ENCODE data around the gene IGFBP4. TPM values are rescaled to one million over a fixed set of nuclear protein-coding genes. Genes with fewer than 3 reads are reported as not detected.

Gene IGFBP4
- total and polyA plus RNA-seq, 12 donors: 65.1 to 301 (median 128) TPM

- Histone ChIP-seq H3K4me3 (no peak overlapping the region), H3K36me3 (no peaks in the 10 kb centered on the region), H3K9me3 (no peaks in the 10 kb centered on the region), H3K27ac (peak overlapping the region in 6 of 10 donors; percentile 15 to 50 (median 34)), H3K27me3 (peaks cover 0 to 3% (median 0%) of the 10 kb centered on the region in 7 donors), H3K4me1 (peaks cover 0 to 22% (median 7%) of the 10 kb centered on the region in 9 donors)
- DNase-seq (no peak), ATAC-seq (peak in 3 of 8 donors; percentile 2 to 11 (median 3))
- TF ChIP-seq, protein P1, sequence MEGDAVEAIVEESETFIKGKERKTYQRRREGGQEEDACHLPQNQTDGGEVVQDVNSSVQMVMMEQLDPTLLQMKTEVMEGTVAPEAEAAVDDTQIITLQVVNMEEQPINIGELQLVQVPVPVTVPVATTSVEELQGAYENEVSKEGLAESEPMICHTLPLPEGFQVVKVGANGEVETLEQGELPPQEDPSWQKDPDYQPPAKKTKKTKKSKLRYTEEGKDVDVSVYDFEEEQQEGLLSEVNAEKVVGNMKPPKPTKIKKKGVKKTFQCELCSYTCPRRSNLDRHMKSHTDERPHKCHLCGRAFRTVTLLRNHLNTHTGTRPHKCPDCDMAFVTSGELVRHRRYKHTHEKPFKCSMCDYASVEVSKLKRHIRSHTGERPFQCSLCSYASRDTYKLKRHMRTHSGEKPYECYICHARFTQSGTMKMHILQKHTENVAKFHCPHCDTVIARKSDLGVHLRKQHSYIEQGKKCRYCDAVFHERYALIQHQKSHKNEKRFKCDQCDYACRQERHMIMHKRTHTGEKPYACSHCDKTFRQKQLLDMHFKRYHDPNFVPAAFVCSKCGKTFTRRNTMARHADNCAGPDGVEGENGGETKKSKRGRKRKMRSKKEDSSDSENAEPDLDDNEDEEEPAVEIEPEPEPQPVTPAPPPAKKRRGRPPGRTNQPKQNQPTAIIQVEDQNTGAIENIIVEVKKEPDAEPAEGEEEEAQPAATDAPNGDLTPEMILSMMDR (IDR thresholded peaks at IDR 0.05): no peak
- WGBS, 2 donors: 96 to 97% methylated on average over 18 of the region's 18 CpGs
- intact Hi-C loops (cut with DNase I): loop anchor here in 9 of 10 donors (2.0 to 5.0 kb wide), 7 partner anchors 33 to 118 kb away; partner anchors contain the start of genes IGFBP4 (in 3 of the 9) and GJD3 (in 1 of the 9)
Measured at GRCh38 chr17:40475234-40475908, 32.1 kb downstream of the IGFBP4 start.

GRCh38 chr17:40477796-40478195 lies 34.5 kb downstream of the IGFBP4 start:
- no peak for DNase-seq
- WGBS, 2 donors: 79 to 90% methylated on average over 1 of the region's 1 CpG
- H3K36me3 ChIP-seq: no peaks in the 10 kb centered on the region
- H3K9me3 ChIP-seq: no peaks in the 10 kb centered on the region
- TF ChIP-seq, protein P1 (IDR thresholded peaks at IDR 0.05): no peak
- H3K27ac ChIP-seq: no peak overlapping the region
- ATAC-seq: no peak
- H3K4me3 ChIP-seq: no peak overlapping the region
- intact Hi-C loops (cut with DNase I): loop anchor here (2.0 to 5.0 kb wide), 8 partner anchors 35 to 120 kb away; partner anchors contain the start of genes IGFBP4 (in 3 of the 10) and GJD3 (in 1 of the 10)
- H3K4me1 ChIP-seq: peaks cover 0 to 41% (median 7%) of the 10 kb centered on the region in 9 donors
- no peaks in the 10 kb centered on the region for H3K27me3 ChIP-seq

DNA sequence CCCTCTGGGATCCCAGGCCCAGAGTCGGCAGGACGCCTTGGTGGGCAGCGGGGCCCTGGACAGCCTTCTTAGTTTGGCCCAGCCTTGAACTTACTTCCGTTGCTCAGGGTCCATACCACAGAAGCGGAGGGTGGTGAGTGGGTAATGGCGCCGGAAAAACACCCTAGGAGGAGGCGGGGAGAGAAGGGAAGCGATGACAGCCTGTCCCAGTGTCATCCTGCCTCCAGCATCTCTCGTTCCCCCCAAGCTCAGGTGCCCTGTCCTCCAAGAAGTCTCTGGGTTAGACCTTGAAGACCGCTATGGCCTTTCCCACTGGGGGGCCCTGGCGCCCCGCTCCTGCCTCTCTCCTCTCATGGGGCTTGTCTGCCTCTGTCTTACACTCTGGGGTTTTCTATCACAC lies 35.2 kb downstream of the IGFBP4 start:
- Histone ChIP-seq H3K27me3 (no peaks in the 10 kb centered on the region), H3K4me1 (peaks cover 0 to 41% (median 7%) of the 10 kb centered on the region in 9 donors), H3K4me3 (no peak overlapping the region), H3K36me3 (no peaks in the 10 kb centered on the region), H3K9me3 (no peaks in the 10 kb centered on the region), H3K27ac (peak overlapping the region in 1 of 10 donors; percentile 82)
- DNase-seq (no peak), ATAC-seq (no peak)
- 93 to 95% methylated on average over 13 of the region's 13 CpGs for WGBS, 2 donors
- TF ChIP-seq, protein P1 (IDR thresholded peaks at IDR 0.05): no peak
- intact Hi-C loops (cut with DNase I): loop anchor here in 9 of 10 donors (5.0 kb wide), 6 partner anchors 36 to 121 kb away; partner anchors contain the start of genes IGFBP4 (in 3 of the 9) and GJD3 (in 1 of the 9)

- no peaks in the 10 kb centered on the region for H3K9me3 ChIP-seq
- H3K4me3 ChIP-seq: no peak overlapping the region
- H3K4me1 ChIP-seq: peaks cover 0 to 41% (median 7%) of the 10 kb centered on the region in 9 donors
- H3K27ac ChIP-seq: peak overlapping the region in 1 of 10 donors; percentile 82
- intact Hi-C loops (cut with DNase I): loop anchor here in 9 of 10 donors (5.0 kb wide), 6 partner anchors 38 to 123 kb away; partner anchors contain the start of genes IGFBP4 (in 3 of the 9) and GJD3 (in 1 of the 9)
- TF ChIP-seq, protein P1 (IDR thresholded peaks at IDR 0.05): no peak
- ATAC-seq (peak in 1 of 8 donors; percentile 10), DNase-seq (no peak)
- H3K27me3 ChIP-seq: no peaks in the 10 kb centered on the region
- WGBS, 2 donors: 84% methylated on average over 9 of the region's 9 CpGs
- H3K36me3 ChIP-seq: no peaks in the 10 kb centered on the region
Measured at GRCh38 chr17:40479754-40480480, 36.7 kb downstream of the IGFBP4 start.
